GM23338 (cell line): ENCODE measurements around the gene TNS4. TPM values are rescaled to one million over a fixed set of nuclear protein-coding genes. Genes with fewer than 3 reads are reported as not detected.

Experiments
- ATAC-seq: fragments of 200-7000 bp; cut with Tn5 transposase; 3 replicates; pipeline ENCODE4 v1.9.1; 2020
- DNase-seq: peaks from one replicate; pipeline ENCODE4 v3.0.0-alpha.2; 2015; ENCODE audit warnings: low spot score
- H2AFZ ChIP-seq: fragments of 200-600 bp; sonication (generic); 2 replicates; pipeline ENCODE4 v1.8.0; 2016; ENCODE audit warnings: antibody characterized with exemption, mild to moderate bottlenecking, moderate library complexity
- H3F3A ChIP-seq: fragments of 200-600 bp; sonication (generic); replicated peaks from 2 replicates; pipeline ENCODE4 v1.8.0; 2017; ENCODE audit warnings: antibody characterized with exemption, mixed run types, low read depth
- H3K27ac ChIP-seq: fragments of 200-600 bp; sonication (generic); 2 replicates; pipeline ENCODE4 v1.6.1; 2016; ENCODE audit warnings: low read depth
- H3K27me3 ChIP-seq: fragments of 200-600 bp; sonication (generic); 2 replicates; pipeline ENCODE4 v1.8.0; 2016; ENCODE audit warnings: mild to moderate bottlenecking, mixed run types, moderate library complexity; ENCODE audit not compliant: insufficient read depth
- H3K36me3 ChIP-seq: fragments of 200-600 bp; sonication (generic); 2 replicates; pipeline ENCODE4 v1.8.0; 2016; ENCODE audit warnings: mild to moderate bottlenecking; ENCODE audit not compliant: insufficient read depth
- H3K4me1 ChIP-seq: fragments of 200-600 bp; sonication (generic); 2 replicates; pipeline ENCODE4 v1.8.0; 2016; ENCODE audit warnings: mild to moderate bottlenecking, moderate library complexity; ENCODE audit not compliant: insufficient read depth
- H3K4me2 ChIP-seq: fragments of 200-600 bp; sonication (generic); 2 replicates; pipeline ENCODE4 v1.7.1; 2017; ENCODE audit warnings: mixed run types
- H3K4me3 ChIP-seq: fragments of 200-600 bp; sonication (generic); 2 replicates; pipeline ENCODE4 v1.6.1; 2016; ENCODE audit warnings: mixed run types
- H3K79me2 ChIP-seq: fragments of 200-600 bp; sonication (generic); replicated peaks from 2 replicates; pipeline ENCODE4 v1.8.0; 2017; ENCODE audit warnings: mild to moderate bottlenecking; ENCODE audit not compliant: insufficient read depth
- H3K9me2 ChIP-seq: fragments of 200-600 bp; sonication (generic); 2 replicates; pipeline ENCODE4 v1.8.0; 2017; ENCODE audit not compliant: insufficient read depth
- H4K20me1 ChIP-seq: fragments of 200-600 bp; sonication (generic); replicated peaks from 2 replicates; pipeline ENCODE4 v1.8.0; 2017; ENCODE audit warnings: mild to moderate bottlenecking; ENCODE audit not compliant: insufficient read depth
- H3K27ac Mint-ChIP-seq: 2 replicates; pipeline ENCODE4 v1.8.0; 2020; ENCODE audit warnings: inconsistent platforms, mild to moderate bottlenecking, moderate library complexity, mixed read lengths
- H3K27me3 Mint-ChIP-seq: 3 replicates; pipeline ENCODE4 v1.8.0; 2022; ENCODE audit warnings: low read depth, mild to moderate bottlenecking, moderate library complexity, mixed read lengths, inconsistent platforms; ENCODE audit not compliant: insufficient read depth, poor library complexity
- H3K36me3 Mint-ChIP-seq: 3 replicates; pipeline ENCODE4 v1.8.0; 2021; ENCODE audit warnings: low read depth, mild to moderate bottlenecking, inconsistent platforms, moderate library complexity, mixed read lengths
- H3K4me1 Mint-ChIP-seq: 3 replicates; pipeline ENCODE4 v1.8.0; 2020; ENCODE audit warnings: mild to moderate bottlenecking, inconsistent platforms, mixed read lengths
- H3K4me3 Mint-ChIP-seq: 3 replicates; pipeline ENCODE4 v1.8.0; 2021; ENCODE audit warnings: moderate library complexity, mild to moderate bottlenecking, inconsistent platforms, mixed read lengths
- H3K9me3 Mint-ChIP-seq: 3 replicates; pipeline ENCODE4 v1.8.0; 2020; ENCODE audit warnings: moderate library complexity, mild to moderate bottlenecking, inconsistent platforms, mixed read lengths
- CREB1 ChIP-seq: fragments of 250-450 bp; sonication (Bioruptor Pico); IDR thresholded peaks from 2 replicates; pipeline ENCODE4 v1.5.0; 2020; ENCODE audit warnings: low read depth, mild to moderate bottlenecking, moderate library complexity
- POLR2AphosphoS5 ChIP-seq: IDR thresholded peaks from 2 replicates; pipeline ENCODE4 v1.6.1; 2016; ENCODE audit warnings: antibody characterized with exemption, low read depth
- ZNF114 ChIP-seq: fragments of 250-450 bp; sonication (Bioruptor Pico); IDR thresholded peaks from 2 replicates; pipeline ENCODE4 v1.5.0; 2020; ENCODE audit warnings: mild to moderate bottlenecking, moderate library complexity
- polyA plus RNA-seq: library from polyadenylated mRNA; unstranded; fragments of >200 nt; fragmentation: Nextera tagmentation; extraction: Ambion mirVana; gene quantifications from 2 replicates; pipeline ENCODE4 v1.2.1, GENCODE V29; 2016
- total RNA-seq: library from RNA; depleted of rRNA; stranded (reverse); fragments of >200 nt; shearing (Covaris generic); gene quantifications from 2 replicates; pipeline ENCODE4 v1.2.3, GENCODE V29; 2014
- TF ChIP-seq, protein P1 (sequence below): IDR thresholded peaks from one replicate; pipeline ENCODE4 v1.6.1; 2018; ENCODE audit warnings: antibody characterized with exemption; ENCODE audit not compliant: unreplicated experiment
- TF ChIP-seq, protein P2 (sequence below), 2 experiments: fragments of 200-600 bp in 1 of 2; sonication (generic) in 1 of 2; conservative IDR thresholded peaks; 2 replicates each; pipeline versions ENCODE4 v1.5.1 to v1.6.1; 2016 to 2017; ENCODE audit warnings: antibody characterized with exemption in 2 of 2, low read depth in 2 of 2, mild to moderate bottlenecking in 2 of 2, moderate library complexity in 1 of 2
- TF ChIP-seq, protein P3 (sequence below): IDR thresholded peaks from 2 replicates; pipeline ENCODE4 v1.6.1; 2016; ENCODE audit warnings: antibody characterized with exemption

Gene TNS4
- total and polyA plus RNA-seq, 2 experiments from 2014 or later = 0.31 to 4.9 TPM

DNA sequence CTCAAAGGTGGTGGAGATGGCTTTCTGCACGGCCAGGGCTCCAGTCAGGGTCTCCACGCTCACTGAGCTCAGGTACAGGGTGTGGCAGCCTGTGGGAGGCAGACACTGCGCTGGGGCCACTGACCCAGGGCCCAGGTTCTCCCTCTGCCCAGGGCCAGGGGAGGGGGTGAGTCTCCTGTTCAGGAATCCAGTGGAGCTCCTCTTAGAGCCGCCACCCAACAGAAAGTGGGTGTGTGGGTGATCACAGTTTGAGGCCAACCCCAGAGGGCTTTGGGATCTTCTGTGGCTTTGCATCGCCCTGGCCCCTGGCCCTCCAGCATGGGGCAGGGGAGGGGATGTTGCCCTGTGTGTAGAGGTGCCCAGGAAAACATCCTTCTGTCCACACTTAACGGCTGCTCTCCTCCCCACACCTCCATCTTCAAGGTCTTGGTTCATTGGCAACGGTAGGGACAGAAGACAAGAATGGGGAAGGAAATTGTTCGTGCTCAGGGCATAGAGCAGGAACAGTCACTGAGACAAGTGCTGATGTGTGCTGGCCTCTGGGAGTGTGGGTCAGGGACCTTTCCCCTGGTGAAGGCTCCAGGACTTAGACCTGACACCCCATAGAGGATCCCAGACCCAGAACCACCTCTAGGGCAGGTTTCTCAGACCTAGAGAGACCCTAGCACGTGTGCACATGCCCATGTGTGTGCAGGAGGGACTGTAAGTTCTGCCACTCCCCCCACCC is 21.5 kb downstream of the TNS4 start:
- Histone ChIP-seq H3K27me3 (no peaks in the 10 kb centered on the region), H2AFZ (no peak overlapping the region), H4K20me1 (no peaks in the 10 kb centered on the region), H3K4me2 (no peak overlapping the region), H3K4me3 (no peak overlapping the region), H3K4me1 (peaks cover 25% of the 10 kb centered on the region), H3K36me3 (no peaks in the 10 kb centered on the region), H3K79me2 (no peaks in the 10 kb centered on the region), H3K9me2 (no peaks in the 10 kb centered on the region), H3F3A (no peaks in the 10 kb centered on the region), H3K27ac (no peak overlapping the region)
- H3K27me3 Mint-ChIP-seq = peaks cover 17% of the 10 kb centered on the region
- peaks cover 5% of the 10 kb centered on the region for H3K9me3 Mint-ChIP-seq
- no peak overlapping the region for H3K4me3 Mint-ChIP-seq
- H3K36me3 Mint-ChIP-seq = peaks cover 3% of the 10 kb centered on the region; the same call in 1 of the 3 replicates
- no peak overlapping the region for H3K27ac Mint-ChIP-seq
- peaks cover 36% of the 10 kb centered on the region for H3K4me1 Mint-ChIP-seq
- DNase-seq = no peak
- ATAC-seq = no peak
- TF ChIP-seq, protein P1, sequence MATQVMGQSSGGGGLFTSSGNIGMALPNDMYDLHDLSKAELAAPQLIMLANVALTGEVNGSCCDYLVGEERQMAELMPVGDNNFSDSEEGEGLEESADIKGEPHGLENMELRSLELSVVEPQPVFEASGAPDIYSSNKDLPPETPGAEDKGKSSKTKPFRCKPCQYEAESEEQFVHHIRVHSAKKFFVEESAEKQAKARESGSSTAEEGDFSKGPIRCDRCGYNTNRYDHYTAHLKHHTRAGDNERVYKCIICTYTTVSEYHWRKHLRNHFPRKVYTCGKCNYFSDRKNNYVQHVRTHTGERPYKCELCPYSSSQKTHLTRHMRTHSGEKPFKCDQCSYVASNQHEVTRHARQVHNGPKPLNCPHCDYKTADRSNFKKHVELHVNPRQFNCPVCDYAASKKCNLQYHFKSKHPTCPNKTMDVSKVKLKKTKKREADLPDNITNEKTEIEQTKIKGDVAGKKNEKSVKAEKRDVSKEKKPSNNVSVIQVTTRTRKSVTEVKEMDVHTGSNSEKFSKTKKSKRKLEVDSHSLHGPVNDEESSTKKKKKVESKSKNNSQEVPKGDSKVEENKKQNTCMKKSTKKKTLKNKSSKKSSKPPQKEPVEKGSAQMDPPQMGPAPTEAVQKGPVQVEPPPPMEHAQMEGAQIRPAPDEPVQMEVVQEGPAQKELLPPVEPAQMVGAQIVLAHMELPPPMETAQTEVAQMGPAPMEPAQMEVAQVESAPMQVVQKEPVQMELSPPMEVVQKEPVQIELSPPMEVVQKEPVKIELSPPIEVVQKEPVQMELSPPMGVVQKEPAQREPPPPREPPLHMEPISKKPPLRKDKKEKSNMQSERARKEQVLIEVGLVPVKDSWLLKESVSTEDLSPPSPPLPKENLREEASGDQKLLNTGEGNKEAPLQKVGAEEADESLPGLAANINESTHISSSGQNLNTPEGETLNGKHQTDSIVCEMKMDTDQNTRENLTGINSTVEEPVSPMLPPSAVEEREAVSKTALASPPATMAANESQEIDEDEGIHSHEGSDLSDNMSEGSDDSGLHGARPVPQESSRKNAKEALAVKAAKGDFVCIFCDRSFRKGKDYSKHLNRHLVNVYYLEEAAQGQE = no peak
- no peak for TF ChIP-seq CREB1 (CRISPR knock-in tag)

DNA sequence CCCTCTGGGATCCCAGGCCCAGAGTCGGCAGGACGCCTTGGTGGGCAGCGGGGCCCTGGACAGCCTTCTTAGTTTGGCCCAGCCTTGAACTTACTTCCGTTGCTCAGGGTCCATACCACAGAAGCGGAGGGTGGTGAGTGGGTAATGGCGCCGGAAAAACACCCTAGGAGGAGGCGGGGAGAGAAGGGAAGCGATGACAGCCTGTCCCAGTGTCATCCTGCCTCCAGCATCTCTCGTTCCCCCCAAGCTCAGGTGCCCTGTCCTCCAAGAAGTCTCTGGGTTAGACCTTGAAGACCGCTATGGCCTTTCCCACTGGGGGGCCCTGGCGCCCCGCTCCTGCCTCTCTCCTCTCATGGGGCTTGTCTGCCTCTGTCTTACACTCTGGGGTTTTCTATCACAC is 22.9 kb downstream of the TNS4 start:
- ATAC-seq = no peak
- H3K4me2 ChIP-seq = no peak overlapping the region
- no peak for TF ChIP-seq POLR2AphosphoS5
- TF ChIP-seq, protein P2, sequence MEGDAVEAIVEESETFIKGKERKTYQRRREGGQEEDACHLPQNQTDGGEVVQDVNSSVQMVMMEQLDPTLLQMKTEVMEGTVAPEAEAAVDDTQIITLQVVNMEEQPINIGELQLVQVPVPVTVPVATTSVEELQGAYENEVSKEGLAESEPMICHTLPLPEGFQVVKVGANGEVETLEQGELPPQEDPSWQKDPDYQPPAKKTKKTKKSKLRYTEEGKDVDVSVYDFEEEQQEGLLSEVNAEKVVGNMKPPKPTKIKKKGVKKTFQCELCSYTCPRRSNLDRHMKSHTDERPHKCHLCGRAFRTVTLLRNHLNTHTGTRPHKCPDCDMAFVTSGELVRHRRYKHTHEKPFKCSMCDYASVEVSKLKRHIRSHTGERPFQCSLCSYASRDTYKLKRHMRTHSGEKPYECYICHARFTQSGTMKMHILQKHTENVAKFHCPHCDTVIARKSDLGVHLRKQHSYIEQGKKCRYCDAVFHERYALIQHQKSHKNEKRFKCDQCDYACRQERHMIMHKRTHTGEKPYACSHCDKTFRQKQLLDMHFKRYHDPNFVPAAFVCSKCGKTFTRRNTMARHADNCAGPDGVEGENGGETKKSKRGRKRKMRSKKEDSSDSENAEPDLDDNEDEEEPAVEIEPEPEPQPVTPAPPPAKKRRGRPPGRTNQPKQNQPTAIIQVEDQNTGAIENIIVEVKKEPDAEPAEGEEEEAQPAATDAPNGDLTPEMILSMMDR (conservative IDR thresholded peaks at IDR 0.05; ENCODE audit: low read depth in 2 of 2) = no peak
- TF ChIP-seq, protein P3, sequence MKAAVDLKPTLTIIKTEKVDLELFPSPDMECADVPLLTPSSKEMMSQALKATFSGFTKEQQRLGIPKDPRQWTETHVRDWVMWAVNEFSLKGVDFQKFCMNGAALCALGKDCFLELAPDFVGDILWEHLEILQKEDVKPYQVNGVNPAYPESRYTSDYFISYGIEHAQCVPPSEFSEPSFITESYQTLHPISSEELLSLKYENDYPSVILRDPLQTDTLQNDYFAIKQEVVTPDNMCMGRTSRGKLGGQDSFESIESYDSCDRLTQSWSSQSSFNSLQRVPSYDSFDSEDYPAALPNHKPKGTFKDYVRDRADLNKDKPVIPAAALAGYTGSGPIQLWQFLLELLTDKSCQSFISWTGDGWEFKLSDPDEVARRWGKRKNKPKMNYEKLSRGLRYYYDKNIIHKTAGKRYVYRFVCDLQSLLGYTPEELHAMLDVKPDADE = no peak
- TF ChIP-seq CREB1 (CRISPR knock-in tag) = no peak
- TF ChIP-seq ZNF114 (CRISPR knock-in tag) = no peak
- TF ChIP-seq, protein P1 = no peak

More for the DNA sequence above, 22.9 kb downstream of the TNS4 start:
- Histone ChIP-seq H2AFZ (no peak overlapping the region), H3F3A (no peaks in the 10 kb centered on the region), H3K27me3 (no peaks in the 10 kb centered on the region), H3K4me1 (peaks cover 20% of the 10 kb centered on the region), H3K27ac (no peak overlapping the region), H3K79me2 (no peaks in the 10 kb centered on the region), H4K20me1 (no peaks in the 10 kb centered on the region), H3K9me2 (no peaks in the 10 kb centered on the region), H3K36me3 (no peaks in the 10 kb centered on the region), H3K4me3 (no peak overlapping the region)
- H3K27ac Mint-ChIP-seq = no peak overlapping the region
- H3K36me3 Mint-ChIP-seq = peaks cover 3% of the 10 kb centered on the region; the same call in 1 of the 3 replicates
- peaks cover 17% of the 10 kb centered on the region for H3K27me3 Mint-ChIP-seq
- no peak for DNase-seq
- peaks cover 26% of the 10 kb centered on the region for H3K4me1 Mint-ChIP-seq
- H3K4me3 Mint-ChIP-seq = no peak overlapping the region; the same call in 2 of the 3 replicates
- peaks cover 5% of the 10 kb centered on the region for H3K9me3 Mint-ChIP-seq
